Stimulated activated CD4-positive, alpha-beta T cell treated with anti-CD3 and anti-CD28 coated beads, Interleukin-15, amount 100 ng/mL, for 24 hours (primary cell): ENCODE measurements around the gene IL12A.
A peak's percentile ranks its signal among the peaks of the same experiment; 100 is the strongest.

Experiments used
- DNase-seq: peaks from one replicate; pipeline ENCODE4 v3.0.0-alpha.2; 2020

The IL12A gene

GRCh38 chr3:160038862-160039562, 50.4 kb downstream of the IL12A start:
- DNase-seq = peak; percentile 15

- DNase-seq = no peak
Measured at GRCh38 chr3:160040181-160040580, 51.5 kb downstream of the IL12A start.

GRCh38 chr3:160041465-160041864, 52.8 kb downstream of the IL12A start:
- no peak for DNase-seq

GRCh38 chr3:160044121-160044520, 55.5 kb downstream of the IL12A start:
- no peak for DNase-seq
